Liver (tissue), 9 donors: ENCODE results near the gene CYP1B1. TPM values are rescaled to one million over a fixed set of nuclear protein-coding genes. Genes with fewer than 3 reads are reported as not detected.

Experiments
- DNase-seq: peaks from one replicate; pipeline ENCODE4 v3.0.0-alpha.2; 2017; ENCODE audit warnings: low spot score
- H3K27ac ChIP-seq, 2 donors: one replicate each; pipeline ENCODE4 v1.7.0; 2013; ENCODE audit warnings: inconsistent platforms in 2 of 2, low read length in 2 of 2, control low read depth in 1 of 2, low read depth in 1 of 2, mild to moderate bottlenecking in 1 of 2
- H3K27me3 ChIP-seq, 4 donors: one replicate each; pipeline versions ENCODE4 v1.6.1 to v1.7.0; 2013; ENCODE audit warnings: low read length in 3 of 4, inconsistent platforms in 1 of 4, mild to moderate bottlenecking in 1 of 4, moderate library complexity in 1 of 4; ENCODE audit not compliant: control insufficient read depth in 4 of 4, insufficient read depth in 4 of 4
- H3K36me3 ChIP-seq, 4 donors: one replicate each; pipeline versions ENCODE4 v1.6.1 to v1.7.0; 2013; ENCODE audit warnings: low read length in 3 of 4, mild to moderate bottlenecking in 3 of 4, low read depth in 1 of 4, moderate library complexity in 1 of 4; ENCODE audit not compliant: control insufficient read depth in 4 of 4, insufficient read depth in 3 of 4
- H3K4me1 ChIP-seq, 4 donors: one replicate each; pipeline versions ENCODE4 v1.6.1 to v1.7.0; 2013; ENCODE audit warnings: low read length in 3 of 4, mild to moderate bottlenecking in 3 of 4, moderate library complexity in 1 of 4; ENCODE audit not compliant: control insufficient read depth in 4 of 4, insufficient read depth in 4 of 4
- H3K4me3 ChIP-seq, 3 donors: one replicate each; pipeline versions ENCODE4 v1.6.1 to v1.7.0; 2013; ENCODE audit warnings: low read length in 3 of 3, control low read depth in 1 of 3, low read depth in 1 of 3, mild to moderate bottlenecking in 1 of 3
- H3K9ac ChIP-seq, 2 donors: one replicate each; pipeline ENCODE4 v1.7.0; 2013; ENCODE audit warnings: low read length in 2 of 2, mild to moderate bottlenecking in 2 of 2, moderate library complexity in 2 of 2, control low read depth in 1 of 2, low read depth in 1 of 2
- H3K9me3 ChIP-seq, 4 donors: one replicate each; pipeline versions ENCODE4 v1.6.1 to v1.7.0; 2013; ENCODE audit warnings: low read length in 3 of 4; ENCODE audit not compliant: control insufficient read depth in 4 of 4
- EGR1 ChIP-seq, 2 donors: IDR thresholded peaks; 2 replicates each; pipeline ENCODE4 v1.6.1; 2016 to 2018; ENCODE audit warnings: antibody characterized with exemption in 2 of 2, low read depth in 2 of 2
- FOXA1 ChIP-seq: IDR thresholded peaks from 2 replicates; pipeline ENCODE4 v1.6.1; 2016; ENCODE audit warnings: antibody characterized with exemption
- FOXA2 ChIP-seq: IDR thresholded peaks from 2 replicates; pipeline ENCODE4 v1.6.1; 2016; ENCODE audit warnings: antibody characterized with exemption
- GABPA ChIP-seq, 2 donors: IDR thresholded peaks in 1 of 2; conservative IDR thresholded peaks in 1 of 2; 2 replicates each; pipeline ENCODE4 v1.6.1; 2016; ENCODE audit warnings: antibody characterized with exemption in 2 of 2, mild to moderate bottlenecking in 1 of 2, moderate library complexity in 1 of 2
- HNF4A ChIP-seq, 2 donors: conservative IDR thresholded peaks; 2 replicates each; pipeline ENCODE4 v1.6.1; 2016; ENCODE audit warnings: antibody characterized with exemption in 2 of 2, mild to moderate bottlenecking in 2 of 2
- HNF4G ChIP-seq: IDR thresholded peaks from 2 replicates; pipeline ENCODE4 v1.6.1; 2016; ENCODE audit warnings: antibody characterized with exemption
- JUND ChIP-seq, 2 donors: IDR thresholded peaks; 2 replicates each; pipeline ENCODE4 v1.6.1; 2016; ENCODE audit warnings: antibody characterized with exemption in 2 of 2
- MAX ChIP-seq: IDR thresholded peaks from 2 replicates; pipeline ENCODE4 v1.6.1; 2016; ENCODE audit warnings: antibody characterized with exemption
- NR2F2 ChIP-seq: IDR thresholded peaks from 2 replicates; pipeline ENCODE4 v1.6.1; 2016; ENCODE audit warnings: antibody characterized with exemption
- RAD21 ChIP-seq, 2 donors: IDR thresholded peaks; 2 replicates each; pipeline ENCODE4 v1.6.1; 2016; ENCODE audit warnings: antibody characterized with exemption in 2 of 2, mild to moderate bottlenecking in 2 of 2
- REST ChIP-seq: IDR thresholded peaks from 2 replicates; pipeline ENCODE4 v1.6.1; 2016; ENCODE audit warnings: antibody characterized with exemption, mild to moderate bottlenecking
- RXRA ChIP-seq, 2 donors: IDR thresholded peaks; 2 replicates each; pipeline ENCODE4 v1.6.1; 2017 to 2018; ENCODE audit warnings: antibody characterized with exemption in 2 of 2, mild to moderate bottlenecking in 1 of 2
- SP1 ChIP-seq: IDR thresholded peaks from 2 replicates; pipeline ENCODE4 v1.6.1; 2018; ENCODE audit warnings: antibody characterized with exemption, mild to moderate bottlenecking
- TAF1 ChIP-seq: conservative IDR thresholded peaks from 2 replicates; pipeline ENCODE4 v1.6.1; 2016; ENCODE audit warnings: antibody characterized with exemption, mild to moderate bottlenecking
- YY1 ChIP-seq: IDR thresholded peaks from 2 replicates; pipeline ENCODE4 v1.6.1; 2016; ENCODE audit warnings: antibody characterized with exemption, mild to moderate bottlenecking
- WGBS: extraction: QIAGEN DNeasy Blood & Tissue Kit; methylation state at CpG from one replicate; pipeline ENCODE4 v1.1.7; 2013; 5-methylcytosine and 5-hydroxymethylcytosine counted together
- polyA plus RNA-seq, 2 donors: library from polyadenylated mRNA; stranded (reverse) in 1 of 2; unstranded in 1 of 2; fragments of 200-250 nt in 1 of 2; fragments of >200 nt in 1 of 2; fragmentation: Nextera tagmentation in 1 of 2; extraction: Ambion mirVana in 1 of 2; gene quantifications; one replicate each; pipeline versions ENCODE4 v1.2.1 to v1.2.3, GENCODE V29; 2013 to 2015
- total RNA-seq, 2 donors: library from RNA; depleted of rRNA; stranded (reverse); fragments of >200 nt; gene quantifications; one replicate each; pipeline ENCODE4 v1.2.3, GENCODE V29; 2014
- TF ChIP-seq, protein P1 (sequence below): IDR thresholded peaks from 2 replicates; pipeline ENCODE4 v1.6.1; 2016; ENCODE audit warnings: antibody characterized with exemption
- TF ChIP-seq, protein P2 (sequence below): fragments of 150-350 bp; IDR thresholded peaks from 2 replicates; pipeline ENCODE4 v1.5.1; 2017; ENCODE audit warnings: improper control_type of control experiment, low read depth, low read length; ENCODE audit not compliant: missing input control
- TF ChIP-seq, protein P3 (sequence below): IDR thresholded peaks from 2 replicates; pipeline ENCODE4 v1.6.1; 2016; ENCODE audit warnings: antibody characterized with exemption
- donor health status: healthy.
- donor health status: healthy.
- donor health status: healthy.
- donor health status: healthy.
- donor health status: healthy.

The CYP1B1 gene
- total and polyA plus RNA-seq, 4 donors, result 0.84 to 6.8 (median 3.2) TPM

DNA sequence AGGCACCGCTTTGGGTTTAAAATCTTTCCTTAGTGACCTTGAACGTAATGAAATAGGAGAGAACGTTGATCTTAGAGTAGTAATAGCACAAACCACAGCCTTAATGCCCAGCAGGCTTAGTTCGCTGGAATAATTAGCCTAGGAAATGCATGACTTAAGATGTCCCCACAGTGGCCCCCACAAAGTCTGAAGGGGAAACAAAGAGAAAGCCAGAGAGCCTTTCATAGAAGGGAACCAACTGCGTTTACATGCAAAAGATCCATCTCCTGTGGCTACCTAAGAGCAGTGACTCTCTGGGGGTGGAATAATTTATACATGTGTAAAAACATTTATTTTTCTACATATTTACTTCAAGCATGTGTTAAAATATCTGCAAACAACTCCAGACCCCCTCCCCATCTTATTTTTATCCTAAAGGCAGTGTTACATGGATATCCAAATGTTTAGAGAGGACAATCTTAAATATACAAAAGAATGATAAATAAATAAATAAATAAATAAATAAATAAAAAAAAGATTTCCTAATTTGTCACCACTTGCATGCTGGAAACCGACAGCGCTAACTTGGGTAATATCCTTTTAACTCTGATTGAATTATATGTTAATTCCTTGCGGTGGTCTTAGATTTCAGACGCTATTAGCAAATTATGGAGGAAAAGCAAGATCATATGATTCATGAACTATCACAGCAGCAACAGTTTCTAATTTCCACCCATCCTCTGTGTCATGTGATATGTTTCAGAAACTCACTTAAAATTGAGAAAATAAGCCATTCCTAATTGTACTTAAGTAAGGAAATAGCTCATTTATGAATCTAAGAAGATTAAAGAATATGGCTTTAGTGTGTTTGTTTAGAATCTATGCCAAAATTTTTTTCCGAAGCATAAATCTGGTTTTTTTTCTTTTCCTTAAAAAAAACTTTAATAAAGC is 23.4 kb upstream of the CYP1B1 start:
- TF ChIP-seq RAD21 (IDR thresholded peaks at IDR 0.05), result no peak
- TF ChIP-seq NR2F2, result no peak
- TF ChIP-seq HNF4A (conservative IDR thresholded peaks at IDR 0.05), result no peak
- no peak for TF ChIP-seq SP1
- TF ChIP-seq HNF4G, result no peak
- no peak for TF ChIP-seq RXRA (IDR thresholded peaks at IDR 0.05)
- TF ChIP-seq YY1, result no peak
- no peak for TF ChIP-seq FOXA2
- no peak for TF ChIP-seq EGR1 (IDR thresholded peaks at IDR 0.05; ENCODE audit: low read depth in 2 of 2)
- WGBS, result 63% methylated on average over 10 of the region's 10 CpGs
- Histone ChIP-seq H3K36me3 (no peaks in the 10 kb centered on the region), H3K27me3 (no peaks in the 10 kb centered on the region), H3K4me1 (peaks cover 4 to 13% (median 8%) of the 10 kb centered on the region in 4 donors), H3K9me3 (no peaks in the 10 kb centered on the region), H3K27ac (no peak overlapping the region), H3K4me3 (peak overlapping the region in 2 of 3 donors; percentile 34 to 49), H3K9ac (no peak overlapping the region)
- no peak for DNase-seq

DNA sequence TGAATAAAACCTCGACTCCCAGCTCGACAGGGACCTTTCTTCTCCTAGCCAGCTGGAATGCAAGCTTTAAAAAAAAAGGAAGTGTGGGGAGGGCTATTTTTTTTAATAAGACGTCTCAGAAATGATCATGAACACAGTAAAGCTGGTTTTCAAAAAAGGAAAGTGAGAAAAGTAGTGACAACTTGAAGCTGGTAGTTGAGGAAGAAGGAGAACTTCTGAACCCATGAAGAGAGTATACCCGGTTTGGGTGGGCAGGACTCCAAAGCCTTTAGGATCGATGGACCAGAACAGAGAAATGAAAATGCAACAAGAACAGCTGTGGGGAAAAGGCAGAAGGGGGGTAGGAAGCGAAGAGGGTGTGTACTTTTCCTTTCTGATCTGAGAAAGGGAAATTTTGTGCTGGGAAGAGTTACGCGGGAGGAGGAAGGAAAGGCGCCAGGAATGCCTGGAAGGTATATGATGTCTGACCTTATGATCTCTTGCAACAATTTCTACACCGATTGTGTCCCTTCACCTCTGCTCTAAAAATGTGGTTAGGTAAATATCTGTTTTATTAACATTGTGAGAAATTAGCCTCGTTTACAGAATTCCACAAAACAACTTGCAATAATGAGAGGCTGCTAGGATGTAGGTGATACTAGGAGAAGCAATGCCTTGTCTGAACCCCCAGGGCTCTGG is 22.6 kb upstream of the CYP1B1 start:
- Histone ChIP-seq H3K4me3 (peak overlapping the region; percentile 34 to 61 (median 49)), H3K9me3 (no peaks in the 10 kb centered on the region), H3K9ac (no peak overlapping the region), H3K36me3 (no peaks in the 10 kb centered on the region), H3K27me3 (no peaks in the 10 kb centered on the region), H3K27ac (no peak overlapping the region), H3K4me1 (peaks cover 4 to 13% (median 8%) of the 10 kb centered on the region in 4 donors)
- peak in 1 of 2 donors; percentile 9 for TF ChIP-seq JUND (IDR thresholded peaks at IDR 0.05)
- TF ChIP-seq HNF4A (conservative IDR thresholded peaks at IDR 0.05), result peak in 1 of 2 donors; percentile 21
- no peak for TF ChIP-seq HNF4G
- peak in 1 of 2 donors; percentile 48 for TF ChIP-seq RXRA (IDR thresholded peaks at IDR 0.05)
- 21% methylated on average over 11 of the region's 11 CpGs for WGBS
- DNase-seq, result no peak

DNA sequence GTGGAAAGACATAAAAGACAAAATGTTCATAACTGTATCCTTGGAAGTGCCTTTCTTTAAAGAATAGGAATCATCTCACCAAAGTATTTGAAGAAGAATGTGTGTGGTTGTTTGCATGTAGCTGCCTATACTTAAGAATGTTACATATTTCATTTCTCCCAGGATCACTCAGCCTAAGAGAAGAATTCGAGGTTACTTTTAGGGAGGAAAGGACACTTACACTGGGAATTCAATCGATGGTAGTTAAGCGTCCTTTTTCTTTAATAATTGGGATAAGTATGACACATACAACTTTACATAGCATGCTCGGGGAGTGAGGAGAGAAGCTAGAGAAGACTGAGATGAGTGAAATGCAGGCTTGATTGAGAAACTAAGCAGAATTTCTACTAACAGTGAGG is 22.0 kb upstream of the CYP1B1 start:
- Histone ChIP-seq H3K9me3 (no peaks in the 10 kb centered on the region), H3K27ac (no peak overlapping the region), H3K36me3 (no peaks in the 10 kb centered on the region), H3K27me3 (no peaks in the 10 kb centered on the region), H3K4me3 (no peak overlapping the region), H3K4me1 (peaks cover 4 to 13% (median 8%) of the 10 kb centered on the region in 4 donors), H3K9ac (no peak overlapping the region)
- WGBS, result 80% methylated on average over 4 of the region's 4 CpGs
- TF ChIP-seq HNF4G, result no peak
- TF ChIP-seq YY1, result no peak
- no peak for TF ChIP-seq NR2F2
- TF ChIP-seq, protein P1, sequence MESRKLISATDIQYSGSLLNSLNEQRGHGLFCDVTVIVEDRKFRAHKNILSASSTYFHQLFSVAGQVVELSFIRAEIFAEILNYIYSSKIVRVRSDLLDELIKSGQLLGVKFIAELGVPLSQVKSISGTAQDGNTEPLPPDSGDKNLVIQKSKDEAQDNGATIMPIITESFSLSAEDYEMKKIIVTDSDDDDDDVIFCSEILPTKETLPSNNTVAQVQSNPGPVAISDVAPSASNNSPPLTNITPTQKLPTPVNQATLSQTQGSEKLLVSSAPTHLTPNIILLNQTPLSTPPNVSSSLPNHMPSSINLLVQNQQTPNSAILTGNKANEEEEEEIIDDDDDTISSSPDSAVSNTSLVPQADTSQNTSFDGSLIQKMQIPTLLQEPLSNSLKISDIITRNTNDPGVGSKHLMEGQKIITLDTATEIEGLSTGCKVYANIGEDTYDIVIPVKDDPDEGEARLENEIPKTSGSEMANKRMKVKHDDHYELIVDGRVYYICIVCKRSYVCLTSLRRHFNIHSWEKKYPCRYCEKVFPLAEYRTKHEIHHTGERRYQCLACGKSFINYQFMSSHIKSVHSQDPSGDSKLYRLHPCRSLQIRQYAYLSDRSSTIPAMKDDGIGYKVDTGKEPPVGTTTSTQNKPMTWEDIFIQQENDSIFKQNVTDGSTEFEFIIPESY, result no peak
- TF ChIP-seq, protein P2, sequence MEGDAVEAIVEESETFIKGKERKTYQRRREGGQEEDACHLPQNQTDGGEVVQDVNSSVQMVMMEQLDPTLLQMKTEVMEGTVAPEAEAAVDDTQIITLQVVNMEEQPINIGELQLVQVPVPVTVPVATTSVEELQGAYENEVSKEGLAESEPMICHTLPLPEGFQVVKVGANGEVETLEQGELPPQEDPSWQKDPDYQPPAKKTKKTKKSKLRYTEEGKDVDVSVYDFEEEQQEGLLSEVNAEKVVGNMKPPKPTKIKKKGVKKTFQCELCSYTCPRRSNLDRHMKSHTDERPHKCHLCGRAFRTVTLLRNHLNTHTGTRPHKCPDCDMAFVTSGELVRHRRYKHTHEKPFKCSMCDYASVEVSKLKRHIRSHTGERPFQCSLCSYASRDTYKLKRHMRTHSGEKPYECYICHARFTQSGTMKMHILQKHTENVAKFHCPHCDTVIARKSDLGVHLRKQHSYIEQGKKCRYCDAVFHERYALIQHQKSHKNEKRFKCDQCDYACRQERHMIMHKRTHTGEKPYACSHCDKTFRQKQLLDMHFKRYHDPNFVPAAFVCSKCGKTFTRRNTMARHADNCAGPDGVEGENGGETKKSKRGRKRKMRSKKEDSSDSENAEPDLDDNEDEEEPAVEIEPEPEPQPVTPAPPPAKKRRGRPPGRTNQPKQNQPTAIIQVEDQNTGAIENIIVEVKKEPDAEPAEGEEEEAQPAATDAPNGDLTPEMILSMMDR, result no peak
- no peak for TF ChIP-seq RXRA (IDR thresholded peaks at IDR 0.05)
- no peak for TF ChIP-seq JUND (IDR thresholded peaks at IDR 0.05)
- TF ChIP-seq, protein P3, sequence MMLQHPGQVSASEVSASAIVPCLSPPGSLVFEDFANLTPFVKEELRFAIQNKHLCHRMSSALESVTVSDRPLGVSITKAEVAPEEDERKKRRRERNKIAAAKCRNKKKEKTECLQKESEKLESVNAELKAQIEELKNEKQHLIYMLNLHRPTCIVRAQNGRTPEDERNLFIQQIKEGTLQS, result no peak
- no peak for TF ChIP-seq MAX
- TF ChIP-seq EGR1 (IDR thresholded peaks at IDR 0.05; ENCODE audit: low read depth in 2 of 2), result no peak
- TF ChIP-seq TAF1, result no peak
- no peak for TF ChIP-seq GABPA (IDR thresholded peaks at IDR 0.05 in 1 of 2, conservative IDR thresholded peaks at IDR 0.05 in 1 of 2)
- TF ChIP-seq SP1, result no peak
- TF ChIP-seq FOXA2, result no peak
- no peak for TF ChIP-seq RAD21 (IDR thresholded peaks at IDR 0.05)
- TF ChIP-seq REST, result no peak
- TF ChIP-seq HNF4A (conservative IDR thresholded peaks at IDR 0.05), result no peak
- no peak for TF ChIP-seq FOXA1
- no peak for DNase-seq
